HepG2 (cell line): Measurements from ENCODE around the gene MYBPC2.

ENCODE experiments used
- ARNT2 ChIP-seq: sonication (generic); formaldehyde crosslinking; IDR thresholded peaks from 2 replicates; pipeline ENCODE4 v1.8.0; 2022; ENCODE audit warnings: mild to moderate bottlenecking, low read depth, missing genetic modification reagents, moderate library complexity
- BHLHE40 ChIP-seq: IDR thresholded peaks from 2 replicates; pipeline ENCODE4 v1.6.1; 2011; ENCODE audit warnings: low read length, improper control_type of control experiment
- CHD2 ChIP-seq: IDR thresholded peaks from 2 replicates; pipeline ENCODE4 v1.6.1; 2011; ENCODE audit warnings: low read depth, low read length, improper control_type of control experiment
- CTCF ChIP-seq: sonication (generic); formaldehyde crosslinking; IDR thresholded peaks from 2 replicates; pipeline ENCODE4 v1.5.0; 2020; ENCODE audit warnings: mild to moderate bottlenecking, missing genetic modification reagents, moderate library complexity
- EZH2 ChIP-seq: conservative IDR thresholded peaks from 2 replicates; pipeline ENCODE4 v1.6.1; 2012; ENCODE audit warnings: mild to moderate bottlenecking, low read depth, low read length, moderate library complexity
- FOXM1 ChIP-seq: sonication (generic); formaldehyde crosslinking; IDR thresholded peaks from 2 replicates; pipeline ENCODE4 v1.5.0; 2020; ENCODE audit warnings: missing genetic modification reagents
- NFE2L2 ChIP-seq: fragments of 150-350 bp; IDR thresholded peaks from 2 replicates; pipeline ENCODE4 v1.6.1; 2014; ENCODE audit warnings: low read length
- PHF21A ChIP-seq: sonication (generic); formaldehyde crosslinking; IDR thresholded peaks from 2 replicates; pipeline ENCODE4 v1.5.0; 2020; ENCODE audit warnings: mild to moderate bottlenecking, missing genetic modification reagents
- POLR2A ChIP-seq, 2 experiments: IDR thresholded peaks; 2 replicates each; pipeline ENCODE4 v1.6.1; 2011; ENCODE audit warnings: low read depth in 2 of 2, low read length in 2 of 2, mild to moderate bottlenecking in 1 of 2, moderate library complexity in 1 of 2; ENCODE audit not compliant: insufficient read depth in 1 of 2
- ZNF124 ChIP-seq: sonication (generic); formaldehyde crosslinking; IDR thresholded peaks from 2 replicates; pipeline ENCODE4 v1.4.0; 2020; ENCODE audit warnings: missing genetic modification reagents
- TF ChIP-seq, protein P1 (sequence below): sonication (generic); formaldehyde crosslinking; IDR thresholded peaks from 2 replicates; pipeline ENCODE4 v1.5.1; 2020; ENCODE audit warnings: mild to moderate bottlenecking, missing genetic modification reagents, moderate library complexity

DNA sequence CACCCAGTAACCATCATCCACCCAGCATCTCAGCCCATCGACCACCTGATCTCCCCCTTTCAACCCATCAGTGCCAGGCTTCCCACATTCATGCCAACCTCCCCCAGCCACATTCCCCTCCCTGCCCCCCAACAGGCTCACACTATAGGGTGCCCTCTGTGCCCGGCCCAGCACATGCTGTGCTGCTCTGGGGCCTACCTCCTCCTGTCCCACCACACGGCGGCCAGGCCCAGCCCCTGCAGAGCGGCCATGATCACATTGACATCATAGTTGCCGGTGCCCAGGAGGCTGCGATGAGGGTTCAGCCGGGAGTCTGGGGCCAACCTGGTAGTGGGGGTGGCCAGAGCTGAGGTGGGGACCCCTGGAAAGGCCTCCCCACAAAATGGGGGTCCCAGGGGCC lies 74.7 kb downstream of the MYBPC2 start:
- TF ChIP-seq CTCF (CRISPR knock-in tag), result no peak
- no peak for TF ChIP-seq CHD2
- TF ChIP-seq ZNF124 (CRISPR knock-in tag), result no peak
- no peak for TF ChIP-seq POLR2A (IDR thresholded peaks at IDR 0.05; ENCODE audit: insufficient read depth in 1 of 2, low read depth in 2 of 2, low read length in 2 of 2)
- TF ChIP-seq BHLHE40, result no peak
- TF ChIP-seq NFE2L2, result no peak
- TF ChIP-seq PHF21A (CRISPR knock-in tag), result no peak
- no peak for TF ChIP-seq FOXM1 (CRISPR knock-in tag)
- TF ChIP-seq, protein P1, sequence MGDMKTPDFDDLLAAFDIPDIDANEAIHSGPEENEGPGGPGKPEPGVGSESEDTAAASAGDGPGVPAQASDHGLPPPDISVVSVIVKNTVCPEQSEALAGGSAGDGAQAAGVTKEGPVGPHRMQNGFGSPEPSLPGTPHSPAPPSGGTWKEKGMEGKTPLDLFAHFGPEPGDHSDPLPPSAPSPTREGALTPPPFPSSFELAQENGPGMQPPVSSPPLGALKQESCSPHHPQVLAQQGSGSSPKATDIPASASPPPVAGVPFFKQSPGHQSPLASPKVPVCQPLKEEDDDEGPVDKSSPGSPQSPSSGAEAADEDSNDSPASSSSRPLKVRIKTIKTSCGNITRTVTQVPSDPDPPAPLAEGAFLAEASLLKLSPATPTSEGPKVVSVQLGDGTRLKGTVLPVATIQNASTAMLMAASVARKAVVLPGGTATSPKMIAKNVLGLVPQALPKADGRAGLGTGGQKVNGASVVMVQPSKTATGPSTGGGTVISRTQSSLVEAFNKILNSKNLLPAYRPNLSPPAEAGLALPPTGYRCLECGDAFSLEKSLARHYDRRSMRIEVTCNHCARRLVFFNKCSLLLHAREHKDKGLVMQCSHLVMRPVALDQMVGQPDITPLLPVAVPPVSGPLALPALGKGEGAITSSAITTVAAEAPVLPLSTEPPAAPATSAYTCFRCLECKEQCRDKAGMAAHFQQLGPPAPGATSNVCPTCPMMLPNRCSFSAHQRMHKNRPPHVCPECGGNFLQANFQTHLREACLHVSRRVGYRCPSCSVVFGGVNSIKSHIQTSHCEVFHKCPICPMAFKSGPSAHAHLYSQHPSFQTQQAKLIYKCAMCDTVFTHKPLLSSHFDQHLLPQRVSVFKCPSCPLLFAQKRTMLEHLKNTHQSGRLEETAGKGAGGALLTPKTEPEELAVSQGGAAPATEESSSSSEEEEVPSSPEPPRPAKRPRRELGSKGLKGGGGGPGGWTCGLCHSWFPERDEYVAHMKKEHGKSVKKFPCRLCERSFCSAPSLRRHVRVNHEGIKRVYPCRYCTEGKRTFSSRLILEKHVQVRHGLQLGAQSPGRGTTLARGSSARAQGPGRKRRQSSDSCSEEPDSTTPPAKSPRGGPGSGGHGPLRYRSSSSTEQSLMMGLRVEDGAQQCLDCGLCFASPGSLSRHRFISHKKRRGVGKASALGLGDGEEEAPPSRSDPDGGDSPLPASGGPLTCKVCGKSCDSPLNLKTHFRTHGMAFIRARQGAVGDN (CRISPR knock-in tag), result no peak
- TF ChIP-seq EZH2, result no peak
- TF ChIP-seq ARNT2 (CRISPR knock-in tag), result no peak
